Neural progenitor cell (in vitro differentiated cells): ENCODE data around the gene CAPZB.

Source experiments
- CTCF ChIP-seq: fragments of 200-600 bp; sonication (generic); IDR thresholded peaks from 2 replicates; pipeline ENCODE4 v1.5.1; 2017; ENCODE audit warnings: antibody characterized with exemption, mild to moderate bottlenecking
- EZH2 ChIP-seq: fragments of 200-600 bp; sonication (generic); IDR thresholded peaks from 2 replicates; pipeline ENCODE4 v1.6.1; 2017; ENCODE audit warnings: antibody characterized with exemption, mild to moderate bottlenecking, moderate library complexity

DNA sequence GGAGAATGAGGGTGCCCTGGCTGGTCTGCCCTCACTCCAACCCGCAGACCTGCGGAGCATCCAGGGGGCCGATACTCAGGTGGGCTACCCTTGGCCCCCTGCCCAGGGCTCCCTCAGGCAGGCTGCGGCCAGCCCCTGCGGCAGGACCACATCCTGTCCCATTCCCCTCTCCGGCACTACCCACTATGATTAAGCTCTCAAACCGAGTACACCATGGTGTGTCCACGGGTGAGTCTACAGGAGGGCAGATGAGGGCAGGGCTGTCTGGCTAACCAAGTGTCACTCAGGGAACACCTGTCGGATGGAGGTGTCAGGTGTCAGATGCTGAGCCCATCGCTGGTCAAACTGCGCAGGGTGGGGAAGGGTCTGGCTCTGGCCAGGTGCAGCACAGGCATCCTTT is 126.0 kb downstream of the CAPZB start:
- TF ChIP-seq CTCF (no peak), EZH2 (no peak)
